ENCODE measurements around the gene VASN.
"Not testable (repeated sequence)": the region's sequence is repeated elsewhere in the genome, so short reads cannot be mapped to it uniquely, and the experiment has no call there.

VASN gene

GRCh38 chr16:4337540-4338088 lies 34.0 kb upstream of the VASN start:
- no peak for DNase-seq

GRCh38 chr16:4338125-4338582 lies 33.5 kb upstream of the VASN start:
- no peak for DNase-seq

- no peak for DNase-seq
These were observed 32.8 kb upstream of the VASN start for GRCh38 chr16:4338712-4339299.

- DNase-seq, result no peak
These were observed 32.2 kb upstream of the VASN start for GRCh38 chr16:4339455-4339854.

- DNase-seq, result peak; percentile 16
These were observed 31.7 kb upstream of the VASN start for GRCh38 chr16:4339909-4340308.

- no peak for DNase-seq
These were observed 31.2 kb upstream of the VASN start for GRCh38 chr16:4340443-4340842.

GRCh38 chr16:4341250-4341649 lies 30.4 kb upstream of the VASN start:
- no peak for DNase-seq

- DNase-seq, result no peak
These were observed 28.5 kb upstream of the VASN start for GRCh38 chr16:4342866-4343744.

- DNase-seq, result not testable (repeated sequence)
These were observed 27.2 kb upstream of the VASN start for GRCh38 chr16:4344300-4344982.

GRCh38 chr16:4344983-4345835 lies 26.4 kb upstream of the VASN start:
- DNase-seq, result peak; percentile 55

- no peak for DNase-seq
These were observed 25.5 kb upstream of the VASN start for GRCh38 chr16:4345836-4346781.

- DNase-seq, result no peak
These were observed 24.6 kb upstream of the VASN start for GRCh38 chr16:4347010-4347409.

- no peak for DNase-seq
These were observed 23.7 kb upstream of the VASN start for GRCh38 chr16:4347765-4348509.

GRCh38 chr16:4349332-4349731 lies 22.3 kb upstream of the VASN start:
- DNase-seq, result no peak

- no peak for DNase-seq
These were observed 21.3 kb upstream of the VASN start for GRCh38 chr16:4350365-4350786.

- DNase-seq, result peak; percentile 90
These were observed 20.6 kb upstream of the VASN start, which contains the start of gene PAM16 for GRCh38 chr16:4350787-4351659. Gene PAM16, minus strand, starts transcription at chr16:4351321. Its CDS starts 87 bp downstream, at chr16:4351234.

- DNase-seq, result no peak
These were observed 19.8 kb upstream of the VASN start for GRCh38 chr16:4351880-4352279.

GRCh38 chr16:4352843-4353242 lies 18.8 kb upstream of the VASN start:
- no peak for DNase-seq

- DNase-seq, result no peak
These were observed 18.0 kb upstream of the VASN start for GRCh38 chr16:4353675-4354074.
